NT2/D1 (cell line): Measurements from ENCODE around the gene PRR23B.

Source experiments
- DNase-seq: peaks from one replicate; pipeline ENCODE4 v3.0.0-alpha.2; 2011; ENCODE audit warnings: low read depth, low spot score
- H3K27me3 ChIP-seq: 2 replicates; pipeline ENCODE4 v1.6.0; 2011; ENCODE audit warnings: mild to moderate bottlenecking; ENCODE audit not compliant: insufficient read length, insufficient read depth
- H3K36me3 ChIP-seq: 2 replicates; pipeline ENCODE4 v1.6.1; 2011; ENCODE audit warnings: mild to moderate bottlenecking, low read length, mixed read lengths; ENCODE audit not compliant: insufficient read depth, insufficient read length
- H3K4me1 ChIP-seq: 2 replicates; pipeline ENCODE4 v1.5.1; 2011; ENCODE audit not compliant: insufficient read depth, insufficient read length
- H3K4me3 ChIP-seq: 2 replicates; pipeline ENCODE4 v1.5.1; 2011; ENCODE audit warnings: low read depth; ENCODE audit not compliant: insufficient read length
- H3K9ac ChIP-seq: 2 replicates; pipeline ENCODE4 v1.6.0; 2011; ENCODE audit warnings: low read depth; ENCODE audit not compliant: insufficient read length
- H3K9me3 ChIP-seq: 2 replicates; pipeline ENCODE4 v1.5.1; 2011; ENCODE audit warnings: mild to moderate bottlenecking, low read length; ENCODE audit not compliant: insufficient read depth
- SUZ12 ChIP-seq: IDR thresholded peaks from 2 replicates; pipeline ENCODE4 v1.6.1; 2011; ENCODE audit not compliant: insufficient read length, insufficient read depth; ENCODE audit errors: extremely low read depth
- YY1 ChIP-seq: IDR thresholded peaks from 2 replicates; pipeline ENCODE4 v1.6.1; 2011; ENCODE audit not compliant: insufficient read length, insufficient read depth
- ZNF274 ChIP-seq: IDR thresholded peaks from 2 replicates; pipeline ENCODE4 v1.6.1; 2011; ENCODE audit warnings: mild to moderate bottlenecking, low read depth, low read length

Gene PRR23B

DNA sequence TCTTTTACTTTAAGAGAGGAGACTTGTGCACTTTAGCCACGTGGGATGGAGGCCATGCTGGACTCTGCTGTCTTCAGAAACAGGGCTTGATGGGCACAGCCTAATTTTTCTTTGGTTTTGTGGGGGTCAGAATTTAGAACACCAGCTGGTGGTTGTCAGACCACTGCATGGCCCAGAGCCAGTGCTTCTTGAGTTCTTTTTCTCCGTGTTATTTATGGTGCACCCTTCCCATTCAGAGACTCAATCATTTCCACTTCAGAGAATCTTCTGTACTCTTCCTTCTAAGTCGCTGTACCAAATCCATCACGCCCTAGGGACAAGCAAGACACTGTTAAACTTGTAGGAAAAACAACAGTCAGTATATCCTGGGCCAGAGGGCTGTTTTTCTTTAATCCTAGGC lies 34.8 kb downstream of the PRR23B start:
- no peaks in the 10 kb centered on the region for H3K36me3 ChIP-seq
- TF ChIP-seq YY1 = no peak
- no peak for TF ChIP-seq SUZ12
- TF ChIP-seq ZNF274 = no peak
- no peak overlapping the region for H3K9ac ChIP-seq
- no peak for DNase-seq
- H3K9me3 ChIP-seq = no peaks in the 10 kb centered on the region
- no peaks in the 10 kb centered on the region for H3K27me3 ChIP-seq
- no peaks in the 10 kb centered on the region for H3K4me1 ChIP-seq
- no peak overlapping the region for H3K4me3 ChIP-seq

DNA sequence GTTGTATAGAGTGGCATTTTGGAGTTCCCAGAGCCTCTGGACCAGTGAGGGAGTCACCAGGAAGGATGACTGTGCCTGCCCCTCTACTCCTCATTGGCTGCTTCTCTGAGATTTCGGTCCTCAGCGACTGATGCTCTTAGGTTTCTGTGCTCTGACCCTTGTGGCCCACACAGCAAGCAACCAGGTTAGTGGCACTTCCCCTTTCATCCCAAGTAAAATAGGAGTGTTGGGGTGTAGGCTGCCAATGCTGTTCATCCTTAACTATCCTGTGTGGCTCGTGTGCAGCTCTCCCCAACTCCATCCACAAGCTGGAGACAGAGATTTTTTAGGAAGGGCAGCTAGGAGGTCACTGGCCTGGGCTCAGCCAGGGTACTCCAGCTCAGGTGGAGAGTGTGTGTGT lies 35.9 kb downstream of the PRR23B start:
- no peaks in the 10 kb centered on the region for H3K9me3 ChIP-seq
- no peaks in the 10 kb centered on the region for H3K4me1 ChIP-seq
- TF ChIP-seq SUZ12 (no peak), ZNF274 (no peak), YY1 (no peak)
- no peaks in the 10 kb centered on the region for H3K36me3 ChIP-seq
- H3K4me3 ChIP-seq = no peak overlapping the region
- H3K9ac ChIP-seq = no peak overlapping the region
- DNase-seq = no peak
- H3K27me3 ChIP-seq = no peaks in the 10 kb centered on the region

DNA sequence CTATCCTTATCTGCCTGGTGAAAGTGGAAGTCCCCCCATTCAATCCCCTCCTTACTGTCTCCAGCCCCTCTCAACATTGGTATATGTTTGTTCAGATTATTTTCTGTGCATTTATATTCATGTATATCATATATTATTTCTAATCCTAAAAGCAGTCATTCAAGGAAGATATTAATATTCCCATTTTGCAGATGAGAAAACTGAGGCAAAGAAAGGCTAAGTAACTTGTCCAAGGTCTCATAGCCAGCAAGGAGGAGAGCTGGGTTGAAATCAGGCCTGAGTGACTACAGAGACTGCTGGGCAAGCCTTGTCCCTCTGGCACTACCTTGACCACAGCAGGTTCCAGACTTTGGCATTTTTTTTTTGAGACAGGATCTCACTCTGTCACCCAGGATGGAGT lies 44.7 kb downstream of the PRR23B start:
- DNase-seq = no peak
- TF ChIP-seq SUZ12 = no peak
- no peak for TF ChIP-seq YY1
- no peak for TF ChIP-seq ZNF274
- H3K4me3 ChIP-seq = no peak overlapping the region

DNA sequence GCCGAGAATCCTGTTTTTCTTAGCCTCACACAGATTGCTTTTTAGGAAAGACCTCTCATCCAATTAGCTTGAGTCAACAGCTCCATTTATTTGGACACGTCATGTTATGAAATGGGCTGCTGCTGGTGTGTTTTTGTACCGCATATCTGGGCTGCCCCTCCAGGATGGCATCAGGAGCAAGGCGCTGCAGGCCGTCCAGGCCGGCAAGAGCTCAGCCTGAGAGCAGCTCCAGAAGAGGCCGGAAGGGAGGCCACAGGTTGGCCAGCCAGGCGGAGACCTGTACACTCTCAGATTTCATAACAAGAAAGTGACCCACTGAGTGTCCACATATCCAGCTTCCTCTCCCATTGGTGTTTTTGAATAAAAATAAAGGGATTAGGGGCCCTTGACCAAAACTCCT lies 45.4 kb downstream of the PRR23B start:
- Histone ChIP-seq H3K27me3 (peaks cover 2% of the 10 kb centered on the region), H3K9me3 (no peaks in the 10 kb centered on the region), H3K4me3 (no peak overlapping the region), H3K9ac (no peak overlapping the region), H3K36me3 (no peaks in the 10 kb centered on the region), H3K4me1 (peaks cover 3% of the 10 kb centered on the region)
- no peak for DNase-seq
- TF ChIP-seq ZNF274 (no peak), SUZ12 (no peak), YY1 (no peak)

More for the DNA sequence above, 44.7 kb downstream of the PRR23B start:
- Histone ChIP-seq H3K9ac (no peak overlapping the region), H3K4me1 (peaks cover 3% of the 10 kb centered on the region), H3K9me3 (no peaks in the 10 kb centered on the region), H3K27me3 (peaks cover 2% of the 10 kb centered on the region), H3K36me3 (no peaks in the 10 kb centered on the region)

DNA sequence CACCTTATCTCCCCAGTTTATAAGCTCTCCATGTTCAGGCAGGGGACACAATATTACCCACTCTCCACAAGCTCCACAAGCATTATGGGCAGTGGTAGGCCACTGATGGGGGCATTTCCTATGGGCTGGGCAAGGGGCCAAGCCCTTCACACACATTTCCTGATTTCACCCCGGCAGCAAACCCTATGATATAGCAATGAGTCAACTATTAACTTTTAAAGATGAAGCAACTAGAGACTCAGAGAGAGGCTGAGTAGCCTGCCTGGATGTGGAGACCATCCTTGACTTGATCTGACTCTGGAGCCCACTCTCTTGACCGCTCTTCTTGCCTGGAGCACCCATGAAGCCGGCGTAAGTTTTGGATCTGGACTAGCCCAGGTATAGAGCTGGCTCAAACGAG lies 46.3 kb downstream of the PRR23B start:
- Histone ChIP-seq H3K9ac (no peak overlapping the region), H3K36me3 (no peaks in the 10 kb centered on the region), H3K4me1 (peaks cover under 1% of the 10 kb centered on the region), H3K4me3 (no peak overlapping the region), H3K9me3 (no peaks in the 10 kb centered on the region), H3K27me3 (peaks cover 2% of the 10 kb centered on the region)
- TF ChIP-seq ZNF274 (no peak), YY1 (no peak), SUZ12 (no peak)
- DNase-seq = no peak

DNA sequence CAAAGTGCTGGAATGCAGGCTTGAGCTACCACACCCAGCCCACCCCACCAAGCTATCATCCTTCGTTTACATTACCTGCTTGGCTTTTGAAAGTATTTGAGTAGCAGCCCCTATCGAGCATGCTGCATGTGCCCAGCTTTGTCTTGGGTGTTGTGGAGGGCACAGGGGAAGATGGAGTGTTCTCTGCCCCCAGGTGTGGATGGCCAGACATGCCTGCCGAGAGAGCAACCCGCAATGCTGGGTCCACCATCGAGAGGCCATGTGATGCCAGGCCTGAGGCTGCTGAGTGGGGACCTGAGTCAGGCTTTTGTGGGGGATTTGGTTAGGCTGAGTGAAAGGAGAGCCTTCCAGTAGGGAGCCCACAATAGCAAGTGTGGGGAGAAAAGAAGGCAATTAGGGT lies 47.8 kb downstream of the PRR23B start:
- no peaks in the 10 kb centered on the region for H3K4me1 ChIP-seq
- no peaks in the 10 kb centered on the region for H3K36me3 ChIP-seq
- DNase-seq = no peak
- no peak for TF ChIP-seq ZNF274
- TF ChIP-seq YY1 = no peak
- no peak for TF ChIP-seq SUZ12
- no peaks in the 10 kb centered on the region for H3K27me3 ChIP-seq
- H3K4me3 ChIP-seq = no peak overlapping the region
- no peak overlapping the region for H3K9ac ChIP-seq
- no peaks in the 10 kb centered on the region for H3K9me3 ChIP-seq

DNA sequence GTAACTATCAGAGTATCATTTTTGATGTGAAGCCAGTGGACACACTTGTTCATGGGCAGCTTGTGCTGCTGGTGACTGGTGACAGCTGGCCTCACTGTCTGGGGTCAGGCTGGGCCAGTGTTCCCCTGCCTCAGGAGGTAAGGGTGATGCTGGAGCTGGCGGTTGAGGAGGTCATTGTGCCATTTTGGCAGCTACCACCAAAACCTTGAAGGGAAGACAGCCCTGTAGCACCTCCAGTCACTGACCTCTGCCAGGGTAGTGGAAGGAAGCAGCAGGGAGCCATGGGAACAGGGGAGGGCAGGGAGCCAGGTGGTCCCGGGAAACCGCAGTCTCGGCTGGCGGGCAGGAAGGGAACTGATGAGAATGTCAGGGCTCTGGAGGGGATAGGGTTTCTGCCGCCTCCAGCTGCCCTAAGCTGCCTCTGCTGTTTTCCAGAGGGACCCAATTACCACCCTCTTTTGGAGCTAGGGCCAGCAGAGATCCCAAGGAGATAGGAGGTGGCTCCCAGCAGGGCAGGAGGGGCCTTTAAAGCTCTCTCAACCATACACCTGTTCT lies 48.9 kb downstream of the PRR23B start:
- Histone ChIP-seq H3K27me3 (no peaks in the 10 kb centered on the region), H3K36me3 (no peaks in the 10 kb centered on the region), H3K9me3 (no peaks in the 10 kb centered on the region), H3K9ac (no peak overlapping the region), H3K4me1 (no peaks in the 10 kb centered on the region), H3K4me3 (no peak overlapping the region)
- no peak for DNase-seq
- TF ChIP-seq YY1 = no peak
- no peak for TF ChIP-seq ZNF274
- no peak for TF ChIP-seq SUZ12
